CD4-positive, alpha-beta T cell treated with Interleukin-12 subunit alpha and Interleukin-12 subunit beta, for 1 hour (primary cell): ENCODE results near the gene XYLT1.
"Not testable (repeated sequence)": the region's sequence is repeated elsewhere in the genome, so short reads cannot be mapped to it uniquely, and the experiment has no call there.

Experiments
- DNase-seq: peaks from one replicate; pipeline ENCODE4 v3.0.0-alpha.2; 2020

XYLT1 gene

GRCh38 chr16:17350207-17350606 lies 120.6 kb downstream of the XYLT1 start:
- DNase-seq, result no peak

- DNase-seq, result no peak
Observed at GRCh38 chr16:17348826-17349225, 121.9 kb downstream of the XYLT1 start.

- no peak for DNase-seq
Observed at GRCh38 chr16:17348042-17348783, 122.5 kb downstream of the XYLT1 start.

- DNase-seq, result no peak
Observed at GRCh38 chr16:17347624-17348023, 123.1 kb downstream of the XYLT1 start.

- DNase-seq, result no peak
Observed at GRCh38 chr16:17346621-17347569, 123.9 kb downstream of the XYLT1 start.

- DNase-seq, result no peak
Observed at GRCh38 chr16:17345043-17345442, 125.7 kb downstream of the XYLT1 start.

- DNase-seq, result peak; percentile 29
Observed at GRCh38 chr16:17343728-17344127, 127.0 kb downstream of the XYLT1 start.

- DNase-seq, result peak; percentile 54
Observed at GRCh38 chr16:17343028-17343427, 127.7 kb downstream of the XYLT1 start.

- no peak for DNase-seq
Observed at GRCh38 chr16:17342031-17342430, 128.7 kb downstream of the XYLT1 start.

GRCh38 chr16:17340804-17341203 lies 130.0 kb downstream of the XYLT1 start:
- no peak for DNase-seq

- DNase-seq, result no peak
Observed at GRCh38 chr16:17339764-17340541, 130.8 kb downstream of the XYLT1 start.

- no peak for DNase-seq
Observed at GRCh38 chr16:17338244-17338643, 132.5 kb downstream of the XYLT1 start.

- no peak for DNase-seq
Observed at GRCh38 chr16:17336530-17336900, 134.2 kb downstream of the XYLT1 start.

- DNase-seq, result no peak
Observed at GRCh38 chr16:17335826-17336529, 134.8 kb downstream of the XYLT1 start.

GRCh38 chr16:17335406-17335805 lies 135.4 kb downstream of the XYLT1 start:
- DNase-seq, result not testable (repeated sequence)

GRCh38 chr16:17334096-17334495 lies 136.7 kb downstream of the XYLT1 start:
- no peak for DNase-seq

- no peak for DNase-seq
Observed at GRCh38 chr16:17333229-17333628, 137.5 kb downstream of the XYLT1 start.

- no peak for DNase-seq
Observed at GRCh38 chr16:17331991-17332390, 138.8 kb downstream of the XYLT1 start.

- no peak for DNase-seq
Observed at GRCh38 chr16:17331071-17331607, 139.6 kb downstream of the XYLT1 start.

GRCh38 chr16:17330044-17330443 lies 140.7 kb downstream of the XYLT1 start:
- no peak for DNase-seq

GRCh38 chr16:17329391-17329790 lies 141.4 kb downstream of the XYLT1 start:
- no peak for DNase-seq

GRCh38 chr16:17328932-17329331 lies 141.8 kb downstream of the XYLT1 start:
- DNase-seq, result no peak
